Keratinocyte (primary cell): ENCODE data around the gene LYPD6. TPM values are rescaled to one million over a fixed set of nuclear protein-coding genes. Genes with fewer than 3 reads are reported as not detected.

Source experiments
- DNase-seq: peaks from one replicate; pipeline ENCODE4 v3.0.0-alpha.2; 2011; ENCODE audit warnings: low read depth, missing footprints, low spot score
- FAIRE-seq: peaks from 2 replicates; lab custom pipeline; 2011; peaks lifted over from hg19 to GRCh38; lab: Jason Lieb, UNC
- H2AFZ ChIP-seq: 2 replicates; pipeline ENCODE4 v1.6.0; 2012; ENCODE audit warnings: low read length, control low read depth, inconsistent platforms; ENCODE audit not compliant: control insufficient read depth
- H3K27ac ChIP-seq: 2 replicates; pipeline ENCODE4 v1.5.1; 2011; ENCODE audit warnings: low read length; ENCODE audit not compliant: control insufficient read depth, insufficient read depth
- H3K27me3 ChIP-seq: 3 replicates; pipeline ENCODE4 v1.6.0; 2011; ENCODE audit warnings: low read length; ENCODE audit not compliant: control insufficient read depth, insufficient read depth; ENCODE audit errors: extremely low read depth
- H3K36me3 ChIP-seq, 2 experiments: 2 replicates in 1 of 2; 3 replicates in 1 of 2; pipeline ENCODE4 v1.5.1; 2011; ENCODE audit warnings: low read length in 2 of 2, mild to moderate bottlenecking in 1 of 2; ENCODE audit not compliant: control insufficient read depth in 2 of 2, insufficient read depth in 2 of 2; ENCODE audit errors: extremely low read depth in 1 of 2
- H3K4me1 ChIP-seq: 3 replicates; pipeline ENCODE4 v1.5.1; 2011; ENCODE audit warnings: low read length; ENCODE audit not compliant: control insufficient read depth, insufficient read depth; ENCODE audit errors: extremely low read depth
- H3K4me2 ChIP-seq: 3 replicates; pipeline ENCODE4 v1.6.0; 2011; ENCODE audit warnings: low read depth, low read length; ENCODE audit not compliant: control insufficient read depth, insufficient read depth; ENCODE audit errors: extremely low read depth
- H3K4me3 ChIP-seq, 3 experiments: fragments of 200-600 bp in 1 of 3; sonication (generic) in 1 of 3; 2 replicates in 2 of 3; 3 replicates in 1 of 3; pipeline ENCODE4 v1.5.1; 2011 to 2016; ENCODE audit warnings: low read length in 3 of 3, mild to moderate bottlenecking in 3 of 3, control low read depth in 2 of 3, inconsistent platforms in 1 of 3, low read depth in 1 of 3, mixed read lengths in 1 of 3, mixed run types in 1 of 3, moderate library complexity in 1 of 3; ENCODE audit not compliant: control insufficient read depth in 2 of 3, insufficient read depth in 2 of 3; ENCODE audit errors: extremely low read depth in 1 of 3
- H3K79me2 ChIP-seq: 2 replicates; pipeline ENCODE4 v1.6.0; 2012; ENCODE audit warnings: low read length; ENCODE audit not compliant: control insufficient read depth, insufficient read depth
- H3K9ac ChIP-seq: 3 replicates; pipeline ENCODE4 v1.6.0; 2011; ENCODE audit warnings: low read length; ENCODE audit not compliant: control insufficient read depth, insufficient read depth; ENCODE audit errors: extremely low read depth
- H3K9me1 ChIP-seq: 3 replicates; pipeline ENCODE4 v1.6.0; 2011; ENCODE audit warnings: low read length; ENCODE audit not compliant: control insufficient read depth, insufficient read depth; ENCODE audit errors: extremely low read depth
- H3K9me3 ChIP-seq: 2 replicates; pipeline ENCODE4 v1.5.1; 2012; ENCODE audit warnings: low read depth, low read length; ENCODE audit not compliant: control insufficient read depth
- H4K20me1 ChIP-seq: 3 replicates; pipeline ENCODE4 v1.6.0; 2011; ENCODE audit warnings: low read length; ENCODE audit not compliant: control insufficient read depth, insufficient read depth; ENCODE audit errors: extremely low read depth
- CTCF ChIP-seq, 3 experiments: IDR thresholded peaks in 1 of 3; conservative IDR thresholded peaks in 1 of 3; optimal IDR thresholded peaks in 1 of 3; 2 replicates in 2 of 3; 3 replicates in 1 of 3; pipeline versions ENCODE3 to v1.5.1; 2011; ENCODE audit warnings: low read length in 3 of 3, mild to moderate bottlenecking in 3 of 3, moderate library complexity in 2 of 3, control low read depth in 1 of 3, inconsistent platforms in 1 of 3; ENCODE audit not compliant: insufficient read depth in 2 of 3; ENCODE audit errors: extremely low read depth in 1 of 3
- EZH2 ChIP-seq: IDR thresholded peaks from one replicate; pipeline ENCODE4 v1.6.1; 2012; ENCODE audit warnings: inconsistent platforms, mild to moderate bottlenecking, low read length, moderate library complexity
- dilution Hi-C: fragments of 300-500 bp; cut with MboI; formaldehyde crosslinking; loops from one replicate; pipeline ENCODE4 v1.7.0; 2020; ENCODE audit warnings: low sequenced_read_pairs; ENCODE audit not compliant: extremely low pct_ligation_motif_present
- polyA plus RNA-seq, 5 experiments: library from polyadenylated mRNA; depleted of rRNA in 3 of 5; stranded (reverse) in 3 of 5; stranded (forward) in 1 of 5; unstranded in 1 of 5; fragments of >200 nt; gene quantifications; 1 replicate in 1 of 5; 2 replicates in 3 of 5; 3 replicates in 1 of 5; pipeline versions ENCODE4 v1.2.1 to v1.2.3, GENCODE V29; 2011 to 2012; ENCODE audit warnings: missing spikeins in 2 of 5, low read depth in 1 of 5, low replicate concordance in 1 of 5

LYPD6 gene
- polyA plus RNA-seq, 1 donor (not counting 4 experiments of a cell fraction or from before 2014, with no cell fraction given), result 3.5 TPM

GRCh38 chr2:149296031-149296430, 34.4 kb upstream of the LYPD6 start:
- no peak overlapping the region for H2AFZ ChIP-seq
- H3K9ac ChIP-seq, result no peak overlapping the region
- H3K4me3 ChIP-seq, result no peak overlapping the region
- H3K9me1 ChIP-seq, result no peaks in the 10 kb centered on the region
- H3K27ac ChIP-seq, result no peak overlapping the region
- no peaks in the 10 kb centered on the region for H4K20me1 ChIP-seq
- DNase-seq (no peak), FAIRE-seq (no peak)
- dilution Hi-C loops, result no loop called here
- no peaks in the 10 kb centered on the region for H3K4me1 ChIP-seq
- no peak for TF ChIP-seq EZH2
- TF ChIP-seq CTCF (optimal IDR thresholded peaks at IDR 0.05 in 1 of 3, IDR thresholded peaks at IDR 0.05 in 1 of 3, conservative IDR thresholded peaks at IDR 0.05 in 1 of 3; ENCODE audit: extremely low read depth in 1 of 3, insufficient read depth in 2 of 3, low read length in 3 of 3), result no peak
- no peaks in the 10 kb centered on the region for H3K36me3 ChIP-seq
- no peaks in the 10 kb centered on the region for H3K9me3 ChIP-seq
- H3K79me2 ChIP-seq, result no peaks in the 10 kb centered on the region
- H3K27me3 ChIP-seq, result peaks cover 3% of the 10 kb centered on the region
- no peak overlapping the region for H3K4me2 ChIP-seq

GRCh38 chr2:149307014-149307413, 23.4 kb upstream of the LYPD6 start:
- Histone ChIP-seq H3K9me3 (no peaks in the 10 kb centered on the region), H4K20me1 (no peaks in the 10 kb centered on the region), H3K36me3 (no peaks in the 10 kb centered on the region), H3K27me3 (no peaks in the 10 kb centered on the region), H3K4me3 (no peak overlapping the region), H3K27ac (no peak overlapping the region), H3K4me2 (no peak overlapping the region), H3K4me1 (no peaks in the 10 kb centered on the region), H3K79me2 (no peaks in the 10 kb centered on the region), H2AFZ (no peak overlapping the region), H3K9ac (no peak overlapping the region), H3K9me1 (no peaks in the 10 kb centered on the region)
- DNase-seq, result no peak
- FAIRE-seq, result no peak
- dilution Hi-C loops, result no loop called here
- no peak for TF ChIP-seq EZH2

- H4K20me1 ChIP-seq, result no peaks in the 10 kb centered on the region
- no peak overlapping the region for H3K9ac ChIP-seq
- no peaks in the 10 kb centered on the region for H3K36me3 ChIP-seq
- DNase-seq, result no peak
- H3K27me3 ChIP-seq, result no peaks in the 10 kb centered on the region
- no peak overlapping the region for H3K4me3 ChIP-seq
- H3K79me2 ChIP-seq, result no peaks in the 10 kb centered on the region
- TF ChIP-seq EZH2 (no peak), CTCF (optimal IDR thresholded peaks at IDR 0.05 in 1 of 3, IDR thresholded peaks at IDR 0.05 in 1 of 3, conservative IDR thresholded peaks at IDR 0.05 in 1 of 3; ENCODE audit: extremely low read depth in 1 of 3, insufficient read depth in 2 of 3, low read length in 3 of 3) (no peak)
- no peak overlapping the region for H3K4me2 ChIP-seq
- H2AFZ ChIP-seq, result no peak overlapping the region
- dilution Hi-C loops, result no loop called here
- H3K9me1 ChIP-seq, result no peaks in the 10 kb centered on the region
- H3K9me3 ChIP-seq, result no peaks in the 10 kb centered on the region
- H3K4me1 ChIP-seq, result peaks cover 8% of the 10 kb centered on the region
- no peak overlapping the region for H3K27ac ChIP-seq
- no peak for FAIRE-seq
Measured at GRCh38 chr2:149310349-149310748, 20.0 kb upstream of the LYPD6 start.
